HuH-7.5 (cell line): ENCODE results near the gene TBC1D2B.

Experiments used
- DNase-seq: peaks from one replicate; pipeline ENCODE4 v3.0.0; 2011; ENCODE audit warnings: low spot score

TBC1D2B gene

GRCh38 chr15:78054966-78055365, 22.5 kb downstream of the TBC1D2B start:
- no peak for DNase-seq

GRCh38 chr15:78054518-78054917, 23.0 kb downstream of the TBC1D2B start:
- no peak for DNase-seq

GRCh38 chr15:78052545-78052944, 25.0 kb downstream of the TBC1D2B start:
- no peak for DNase-seq

GRCh38 chr15:78052001-78052401, 25.5 kb downstream of the TBC1D2B start:
- no peak for DNase-seq

- DNase-seq, result no peak
These were observed 25.9 kb downstream of the TBC1D2B start for GRCh38 chr15:78051596-78051995.

- no peak for DNase-seq
These were observed 26.7 kb downstream of the TBC1D2B start for GRCh38 chr15:78050826-78051225.

- no peak for DNase-seq
These were observed 27.1 kb downstream of the TBC1D2B start for GRCh38 chr15:78050441-78050809.

GRCh38 chr15:78049691-78050440, 27.6 kb downstream of the TBC1D2B start:
- no peak for DNase-seq

GRCh38 chr15:78048628-78048920, 28.9 kb downstream of the TBC1D2B start:
- DNase-seq, result no peak

- no peak for DNase-seq
These were observed 29.5 kb downstream of the TBC1D2B start for GRCh38 chr15:78047761-78048627.

GRCh38 chr15:78046796-78047341, 30.6 kb downstream of the TBC1D2B start:
- no peak for DNase-seq

GRCh38 chr15:78045189-78045588, 32.3 kb downstream of the TBC1D2B start:
- no peak for DNase-seq

GRCh38 chr15:78044407-78045155, 32.9 kb downstream of the TBC1D2B start:
- DNase-seq, result no peak

- DNase-seq, result no peak
These were observed 35.6 kb downstream of the TBC1D2B start for GRCh38 chr15:78041946-78042345.

GRCh38 chr15:78040653-78041244, 36.8 kb downstream of the TBC1D2B start:
- DNase-seq, result no peak

- DNase-seq, result no peak
These were observed 38.8 kb downstream of the TBC1D2B start for GRCh38 chr15:78038585-78039247.

GRCh38 chr15:78037779-78038305, 39.7 kb downstream of the TBC1D2B start:
- no peak for DNase-seq

GRCh38 chr15:78037328-78037727, 40.2 kb downstream of the TBC1D2B start:
- DNase-seq, result no peak

GRCh38 chr15:78035861-78036476, 41.5 kb downstream of the TBC1D2B start:
- no peak for DNase-seq

- no peak for DNase-seq
These were observed 42.2 kb downstream of the TBC1D2B start for GRCh38 chr15:78035321-78035751.
